Type B pancreatic cell (in vitro differentiated cells): ENCODE data around the gene RCC1. TPM values are rescaled to one million over a fixed set of nuclear protein-coding genes. Genes with fewer than 3 reads are reported as not detected.
"Not testable (repeated sequence)": the region's sequence is repeated elsewhere in the genome, so short reads cannot be mapped to it uniquely, and the experiment has no call there.

Experiments used
- DNase-seq: peaks from one replicate; pipeline ENCODE4 v3.0.0; 2021; ENCODE audit warnings: mixed read lengths; ENCODE audit not compliant: unreplicated experiment; ENCODE audit errors: extremely low spot score
- H3K27ac Mint-ChIP-seq: 2 replicates; pipeline ENCODE4 v1.8.0; 2021; ENCODE audit warnings: mild to moderate bottlenecking, mixed read lengths
- H3K27me3 Mint-ChIP-seq: 2 replicates; pipeline ENCODE4 v1.8.0; 2021; ENCODE audit warnings: mixed read lengths
- H3K36me3 Mint-ChIP-seq: 2 replicates; pipeline ENCODE4 v1.8.0; 2021; ENCODE audit warnings: mixed read lengths
- H3K4me1 Mint-ChIP-seq: one replicate; pipeline ENCODE4 v1.8.0; 2021; ENCODE audit warnings: mixed read lengths; ENCODE audit not compliant: unreplicated experiment
- H3K4me3 Mint-ChIP-seq: 2 replicates; pipeline ENCODE4 v1.8.0; 2021; ENCODE audit warnings: mild to moderate bottlenecking, mixed read lengths
- H3K9me3 Mint-ChIP-seq: 2 replicates; pipeline ENCODE4 v1.8.0; 2021; ENCODE audit warnings: mixed read lengths
- CTCF ChIP-seq: fragments of 200-600 bp; sonication (generic); conservative IDR thresholded peaks from 2 replicates; pipeline ENCODE4 v1.5.0; 2021; ENCODE audit warnings: antibody characterized with exemption, mild to moderate bottlenecking
- total RNA-seq: library from RNA; stranded (reverse); gene quantifications from 2 replicates; pipeline ENCODE4 v1.2.1, GENCODE V29; 2021; ENCODE audit warnings: low replicate concordance

The RCC1 gene
- total RNA-seq, 1 donor from 2014 or later = 46.5 TPM

GRCh38 chr1:28519946-28520725 lies 14.3 kb downstream of the RCC1 start:
- H3K27ac Mint-ChIP-seq = no peak overlapping the region
- no peaks in the 10 kb centered on the region for H3K9me3 Mint-ChIP-seq
- H3K4me3 Mint-ChIP-seq = peak overlapping the region; percentile 65
- DNase-seq = no peak
- no peaks in the 10 kb centered on the region for H3K27me3 Mint-ChIP-seq
- peaks cover 25% of the 10 kb centered on the region for H3K36me3 Mint-ChIP-seq
- TF ChIP-seq CTCF = no peak
- H3K4me1 Mint-ChIP-seq = peaks cover 22% of the 10 kb centered on the region

- peaks cover 25% of the 10 kb centered on the region for H3K36me3 Mint-ChIP-seq
- not testable (repeated sequence) for H3K27me3 Mint-ChIP-seq, H3K9me3 Mint-ChIP-seq, DNase-seq, H3K4me3 Mint-ChIP-seq, H3K27ac Mint-ChIP-seq
- peaks cover 28% of the 10 kb centered on the region for H3K4me1 Mint-ChIP-seq
These were observed 15.0 kb downstream of the RCC1 start for GRCh38 chr1:28520796-28521195.

- Mint-ChIP-seq H3K9me3 (no peaks in the 10 kb centered on the region), H3K4me3 (peak overlapping the region; percentile 46), H3K27ac (no peak overlapping the region), H3K27me3 (no peaks in the 10 kb centered on the region), H3K4me1 (peaks cover 28% of the 10 kb centered on the region), H3K36me3 (peaks cover 25% of the 10 kb centered on the region)
- no peak for TF ChIP-seq CTCF
- DNase-seq = no peak
These were observed 15.8 kb downstream of the RCC1 start for GRCh38 chr1:28521502-28522164.

- H3K27me3 Mint-ChIP-seq, H3K27ac Mint-ChIP-seq, H3K9me3 Mint-ChIP-seq, H3K4me3 Mint-ChIP-seq, DNase-seq: not testable (repeated sequence)
- Mint-ChIP-seq H3K36me3 (peaks cover 25% of the 10 kb centered on the region), H3K4me1 (peaks cover 26% of the 10 kb centered on the region)
These were observed 16.7 kb downstream of the RCC1 start for GRCh38 chr1:28522537-28522936.

- peak overlapping the region; percentile 41 for H3K27ac Mint-ChIP-seq
- H3K4me3 Mint-ChIP-seq, DNase-seq: not testable (repeated sequence)
These were observed 19.3 kb downstream of the RCC1 start for GRCh38 chr1:28525002-28525642.

GRCh38 chr1:28526886-28527285 lies 21.0 kb downstream of the RCC1 start:
- Mint-ChIP-seq H3K4me3 (no peak overlapping the region), H3K4me1 (peaks cover 11% of the 10 kb centered on the region), H3K36me3 (peaks cover 22% of the 10 kb centered on the region), H3K27me3 (no peaks in the 10 kb centered on the region), H3K9me3 (no peaks in the 10 kb centered on the region), H3K27ac (peak overlapping the region; percentile 50)
- no peak for TF ChIP-seq CTCF
- no peak for DNase-seq

More at GRCh38 chr1:28525002-28525642, 19.3 kb downstream of the RCC1 start:
- H3K36me3 Mint-ChIP-seq = peaks cover 20% of the 10 kb centered on the region
- H3K9me3 Mint-ChIP-seq, H3K27me3 Mint-ChIP-seq: not testable (repeated sequence)
- H3K4me1 Mint-ChIP-seq = peaks cover 16% of the 10 kb centered on the region

- no peaks in the 10 kb centered on the region for H3K9me3 Mint-ChIP-seq
- H3K27ac Mint-ChIP-seq = no peak overlapping the region
- DNase-seq = no peak
- peaks cover 2% of the 10 kb centered on the region for H3K4me1 Mint-ChIP-seq
- no peak for TF ChIP-seq CTCF
- no peak overlapping the region for H3K4me3 Mint-ChIP-seq
- no peaks in the 10 kb centered on the region for H3K27me3 Mint-ChIP-seq
- H3K36me3 Mint-ChIP-seq = peaks cover 18% of the 10 kb centered on the region
These were observed 24.6 kb downstream of the RCC1 start for GRCh38 chr1:28530456-28530855.
